SK-N-SH (cell line): ENCODE measurements around the gene DSCAML1.

ENCODE experiments used
- EP300 ChIP-seq, 2 experiments: IDR thresholded peaks; 2 replicates each; pipeline versions ENCODE4 v1.4.0 to v1.6.1; 2012; ENCODE audit warnings: borderline replicate concordance in 1 of 2, low read depth in 1 of 2, low read length in 1 of 2
- FOSL2 ChIP-seq: IDR thresholded peaks from 2 replicates; pipeline ENCODE4 v1.4.0; 2012; ENCODE audit warnings: low read depth, mild to moderate bottlenecking, moderate library complexity, borderline replicate concordance
- RAD21 ChIP-seq: IDR thresholded peaks from 2 replicates; pipeline ENCODE4 v1.6.1; 2012; ENCODE audit warnings: mild to moderate bottlenecking, low read length
- TF ChIP-seq, protein P1 (sequence below): fragments of 200-600 bp; sonication (generic); IDR thresholded peaks from 2 replicates; pipeline ENCODE4 v1.6.1; 2017; ENCODE audit warnings: antibody characterized with exemption, mild to moderate bottlenecking, moderate library complexity
- TF ChIP-seq, protein P2 (sequence below): IDR thresholded peaks from 2 replicates; pipeline ENCODE4 v1.4.0; 2012; ENCODE audit warnings: low read depth, borderline replicate concordance

DNA sequence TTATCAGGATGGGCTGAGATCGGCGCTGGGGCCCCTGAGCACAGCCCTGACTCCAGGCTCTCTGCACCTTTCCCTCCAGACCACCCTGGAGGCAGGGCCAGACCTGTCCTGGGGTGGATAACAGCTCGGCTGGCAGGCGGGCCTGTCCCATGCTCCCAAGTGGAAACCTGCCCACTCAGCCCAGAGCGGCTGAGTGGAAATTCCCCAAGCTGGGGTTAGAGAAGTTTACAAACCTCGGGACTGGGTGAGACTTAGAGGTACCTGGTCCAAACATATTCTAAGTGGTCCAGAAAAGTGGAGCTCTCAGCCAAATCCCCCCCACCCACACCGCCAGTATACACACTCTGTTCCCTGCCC is 32.3 kb upstream of the DSCAML1 start:
- TF ChIP-seq, protein P1, sequence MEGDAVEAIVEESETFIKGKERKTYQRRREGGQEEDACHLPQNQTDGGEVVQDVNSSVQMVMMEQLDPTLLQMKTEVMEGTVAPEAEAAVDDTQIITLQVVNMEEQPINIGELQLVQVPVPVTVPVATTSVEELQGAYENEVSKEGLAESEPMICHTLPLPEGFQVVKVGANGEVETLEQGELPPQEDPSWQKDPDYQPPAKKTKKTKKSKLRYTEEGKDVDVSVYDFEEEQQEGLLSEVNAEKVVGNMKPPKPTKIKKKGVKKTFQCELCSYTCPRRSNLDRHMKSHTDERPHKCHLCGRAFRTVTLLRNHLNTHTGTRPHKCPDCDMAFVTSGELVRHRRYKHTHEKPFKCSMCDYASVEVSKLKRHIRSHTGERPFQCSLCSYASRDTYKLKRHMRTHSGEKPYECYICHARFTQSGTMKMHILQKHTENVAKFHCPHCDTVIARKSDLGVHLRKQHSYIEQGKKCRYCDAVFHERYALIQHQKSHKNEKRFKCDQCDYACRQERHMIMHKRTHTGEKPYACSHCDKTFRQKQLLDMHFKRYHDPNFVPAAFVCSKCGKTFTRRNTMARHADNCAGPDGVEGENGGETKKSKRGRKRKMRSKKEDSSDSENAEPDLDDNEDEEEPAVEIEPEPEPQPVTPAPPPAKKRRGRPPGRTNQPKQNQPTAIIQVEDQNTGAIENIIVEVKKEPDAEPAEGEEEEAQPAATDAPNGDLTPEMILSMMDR, result no peak
- TF ChIP-seq RAD21 (no peak), FOSL2 (no peak), EP300 (IDR thresholded peaks at IDR 0.05; ENCODE audit: borderline replicate concordance in 1 of 2, low read depth in 1 of 2, low read length in 1 of 2) (no peak)
- TF ChIP-seq, protein P2, sequence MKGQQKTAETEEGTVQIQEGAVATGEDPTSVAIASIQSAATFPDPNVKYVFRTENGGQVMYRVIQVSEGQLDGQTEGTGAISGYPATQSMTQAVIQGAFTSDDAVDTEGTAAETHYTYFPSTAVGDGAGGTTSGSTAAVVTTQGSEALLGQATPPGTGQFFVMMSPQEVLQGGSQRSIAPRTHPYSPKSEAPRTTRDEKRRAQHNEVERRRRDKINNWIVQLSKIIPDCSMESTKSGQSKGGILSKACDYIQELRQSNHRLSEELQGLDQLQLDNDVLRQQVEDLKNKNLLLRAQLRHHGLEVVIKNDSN, result no peak
